Measurements from ENCODE around the gene DMD. TPM values are rescaled to one million over a fixed set of nuclear protein-coding genes. Genes with fewer than 3 reads are reported as not detected.

Gene DMD
- total RNA-seq, 2 experiments from 2014 or later, result 0.20 to 0.47 TPM

DNA sequence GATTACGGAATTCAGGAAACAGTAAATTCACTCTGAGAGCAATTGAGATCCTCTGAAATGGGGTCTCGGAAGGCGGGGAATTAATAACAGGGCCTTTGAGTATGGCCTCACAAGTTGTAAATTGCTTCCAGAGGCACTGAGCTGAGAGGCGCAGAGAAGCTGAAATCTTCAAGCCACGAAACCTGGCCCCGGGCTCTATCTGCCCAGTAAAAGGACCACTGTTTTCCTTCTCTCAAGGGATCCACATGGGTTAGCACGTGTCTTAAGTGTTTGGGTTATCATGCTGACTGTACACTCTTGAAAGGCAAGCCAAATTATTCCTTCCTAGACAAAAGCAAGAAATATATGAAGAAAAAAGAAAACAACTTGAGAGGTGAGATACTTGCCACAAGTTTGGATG is 1126.6 kb downstream of the DMD start:
- CTCF ChIA-PET, result interaction anchor here (0.6 kb wide), 1 partner anchor 29 kb away, joined by 3 read pairs; no protein-coding TSS in a partner anchor

DNA sequence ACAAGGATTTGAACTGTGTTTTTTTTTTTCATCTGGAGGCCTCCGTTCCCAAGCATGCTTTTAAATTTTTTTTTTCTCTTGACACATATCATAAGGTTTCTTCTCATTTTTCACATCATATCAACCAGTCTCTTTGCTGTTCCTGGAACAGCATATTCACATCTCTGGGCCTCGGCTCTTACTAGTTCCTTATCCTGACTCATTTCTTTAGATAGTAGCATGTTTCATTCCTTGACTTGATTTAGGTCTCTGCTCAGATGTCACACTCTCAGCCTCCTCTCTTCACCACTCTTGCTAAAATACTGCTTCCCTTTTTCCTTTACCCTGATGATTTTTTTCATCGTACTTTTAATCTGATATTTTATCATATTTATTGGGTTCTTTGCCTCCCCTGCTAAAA is 1163.1 kb downstream of the DMD start:
- CTCF ChIA-PET, result no interaction called here
- Histone ChIP-seq H3K27ac (ENCODE audit: low read depth in 1 of 2, low read length in 2 of 2) (no peak overlapping the region), H3K4me1 (ENCODE audit: insufficient read depth, low read length) (no peaks in the 10 kb centered on the region), H3K36me3 (ENCODE audit: insufficient read depth, low read length) (no peaks in the 10 kb centered on the region), H3K4me3 (ENCODE audit: low read length) (no peak overlapping the region), H3K9me3 (ENCODE audit: control insufficient read depth in 1 of 2, insufficient read depth in 1 of 2, low read length in 2 of 2) (no peaks in the 10 kb centered on the region), H3K27me3 (ENCODE audit: control insufficient read depth in 1 of 2, insufficient read depth in 2 of 2, low read length in 2 of 2) (no peaks in the 10 kb centered on the region)
- no peak for DNase-seq
- POLR2A ChIA-PET, result no interaction called here
- TF ChIP-seq, protein P1, sequence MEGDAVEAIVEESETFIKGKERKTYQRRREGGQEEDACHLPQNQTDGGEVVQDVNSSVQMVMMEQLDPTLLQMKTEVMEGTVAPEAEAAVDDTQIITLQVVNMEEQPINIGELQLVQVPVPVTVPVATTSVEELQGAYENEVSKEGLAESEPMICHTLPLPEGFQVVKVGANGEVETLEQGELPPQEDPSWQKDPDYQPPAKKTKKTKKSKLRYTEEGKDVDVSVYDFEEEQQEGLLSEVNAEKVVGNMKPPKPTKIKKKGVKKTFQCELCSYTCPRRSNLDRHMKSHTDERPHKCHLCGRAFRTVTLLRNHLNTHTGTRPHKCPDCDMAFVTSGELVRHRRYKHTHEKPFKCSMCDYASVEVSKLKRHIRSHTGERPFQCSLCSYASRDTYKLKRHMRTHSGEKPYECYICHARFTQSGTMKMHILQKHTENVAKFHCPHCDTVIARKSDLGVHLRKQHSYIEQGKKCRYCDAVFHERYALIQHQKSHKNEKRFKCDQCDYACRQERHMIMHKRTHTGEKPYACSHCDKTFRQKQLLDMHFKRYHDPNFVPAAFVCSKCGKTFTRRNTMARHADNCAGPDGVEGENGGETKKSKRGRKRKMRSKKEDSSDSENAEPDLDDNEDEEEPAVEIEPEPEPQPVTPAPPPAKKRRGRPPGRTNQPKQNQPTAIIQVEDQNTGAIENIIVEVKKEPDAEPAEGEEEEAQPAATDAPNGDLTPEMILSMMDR (IDR thresholded peaks at IDR 0.05), result no peak
- no peaks in the 10 kb centered on the region for H3K9me3 Mint-ChIP-seq
- H3K36me3 Mint-ChIP-seq (ENCODE audit: low read depth), result no peaks in the 10 kb centered on the region
- no peaks in the 10 kb centered on the region for H3K27me3 Mint-ChIP-seq
- ATAC-seq (ENCODE audit: poor library complexity), result no peak
- H3K4me1 Mint-ChIP-seq (ENCODE audit: low read depth), result no peaks in the 10 kb centered on the region
- no peak overlapping the region for H3K4me3 Mint-ChIP-seq
- H3K27ac Mint-ChIP-seq, result no peak overlapping the region
- intact Hi-C loops (cut with DNase I, micrococcal nuclease), result no loop called here

More for the DNA sequence above, 1126.6 kb downstream of the DMD start:
- TF ChIP-seq, protein P1 (IDR thresholded peaks at IDR 0.05), result no peak
- Mint-ChIP-seq H3K4me3 (no peak overlapping the region), H3K27ac (no peak overlapping the region), H3K27me3 (no peaks in the 10 kb centered on the region), H3K4me1 (ENCODE audit: low read depth) (no peaks in the 10 kb centered on the region), H3K36me3 (ENCODE audit: low read depth) (no peaks in the 10 kb centered on the region), H3K9me3 (no peaks in the 10 kb centered on the region)
- DNase-seq, result no peak
- peaks cover 0 to 3% of the 10 kb centered on the region in 2 experiments for H3K9me3 ChIP-seq (ENCODE audit: control insufficient read depth in 1 of 2, insufficient read depth in 1 of 2, low read length in 2 of 2)
- POLR2A ChIA-PET, result no interaction called here
- H3K36me3 ChIP-seq (ENCODE audit: insufficient read depth, low read length), result no peaks in the 10 kb centered on the region
- H3K4me3 ChIP-seq (ENCODE audit: low read length), result no peak overlapping the region
- intact Hi-C loops (cut with DNase I, micrococcal nuclease), result no loop called here
- H3K27me3 ChIP-seq (ENCODE audit: control insufficient read depth in 1 of 2, insufficient read depth in 2 of 2, low read length in 2 of 2), result no peaks in the 10 kb centered on the region
- no peak for ATAC-seq (ENCODE audit: poor library complexity)
- no peaks in the 10 kb centered on the region for H3K4me1 ChIP-seq (ENCODE audit: insufficient read depth, low read length)
- H3K27ac ChIP-seq (ENCODE audit: low read depth in 1 of 2, low read length in 2 of 2), result no peak overlapping the region

DNA sequence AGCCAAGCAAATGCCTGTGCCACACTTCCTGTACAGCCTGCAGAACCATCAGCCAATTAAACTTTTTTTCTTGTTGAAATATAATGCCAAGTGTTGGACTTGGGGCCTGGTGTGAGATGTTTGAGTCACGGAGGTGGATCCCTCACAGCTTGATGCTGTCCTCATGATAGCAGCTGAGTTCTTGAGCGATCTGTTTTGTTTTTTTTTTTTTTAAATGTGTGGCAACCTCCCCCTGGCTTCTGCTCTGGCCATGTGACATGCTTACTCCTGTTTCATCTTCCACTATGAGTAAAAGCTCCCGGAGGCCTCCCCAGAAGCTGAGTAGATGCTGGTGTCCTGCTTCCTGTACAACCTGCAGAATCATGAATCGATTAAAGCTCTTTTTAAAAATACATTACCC is 1166.2 kb downstream of the DMD start:
- Mint-ChIP-seq H3K36me3 (ENCODE audit: low read depth) (no peaks in the 10 kb centered on the region), H3K4me3 (no peak overlapping the region), H3K9me3 (no peaks in the 10 kb centered on the region), H3K27me3 (no peaks in the 10 kb centered on the region), H3K4me1 (ENCODE audit: low read depth) (no peaks in the 10 kb centered on the region), H3K27ac (no peak overlapping the region)
- no peaks in the 10 kb centered on the region for H3K36me3 ChIP-seq (ENCODE audit: insufficient read depth, low read length)
- ATAC-seq (ENCODE audit: poor library complexity), result no peak
- no peaks in the 10 kb centered on the region for H3K9me3 ChIP-seq (ENCODE audit: control insufficient read depth in 1 of 2, insufficient read depth in 1 of 2, low read length in 2 of 2)
- ChIA-PET CTCF (no interaction called here), POLR2A (no interaction called here)
- intact Hi-C loops (cut with DNase I, micrococcal nuclease), result no loop called here
- no peak overlapping the region for H3K4me3 ChIP-seq (ENCODE audit: low read length)
- TF ChIP-seq, protein P1 (IDR thresholded peaks at IDR 0.05), result no peak
- H3K27me3 ChIP-seq (ENCODE audit: control insufficient read depth in 1 of 2, insufficient read depth in 2 of 2, low read length in 2 of 2), result no peaks in the 10 kb centered on the region
- DNase-seq, result no peak
- no peaks in the 10 kb centered on the region for H3K4me1 ChIP-seq (ENCODE audit: insufficient read depth, low read length)
- no peak overlapping the region for H3K27ac ChIP-seq (ENCODE audit: low read depth in 1 of 2, low read length in 2 of 2)

All from CD4-positive, alpha-beta T cell (primary cell).